Trophoblast cell (in vitro differentiated cells and primary cell): ENCODE results near the gene NFX1.
"Not testable (repeated sequence)": the region's sequence is repeated elsewhere in the genome, so short reads cannot be mapped to it uniquely, and the experiment has no call there.

Experiments
- DNase-seq, 2 donors: peaks; one replicate each; pipeline ENCODE4 v3.0.0-alpha.2; 2016
- H2AFZ ChIP-seq: 2 replicates; pipeline ENCODE4 v1.6.1; 2013; ENCODE audit warnings: low read length, moderate library complexity, mild to moderate bottlenecking; ENCODE audit not compliant: insufficient read depth, poor library complexity
- H2AK5ac ChIP-seq: 2 replicates; pipeline ENCODE4 v1.6.1; 2013; ENCODE audit warnings: mild to moderate bottlenecking, low read length
- H2BK120ac ChIP-seq: 2 replicates; pipeline ENCODE4 v1.6.1; 2013; ENCODE audit warnings: low read length, mild to moderate bottlenecking, moderate library complexity; ENCODE audit not compliant: insufficient read depth, poor library complexity
- H2BK12ac ChIP-seq: 2 replicates; pipeline ENCODE4 v1.6.1; 2013; ENCODE audit warnings: mild to moderate bottlenecking, low read length, moderate library complexity
- H2BK5ac ChIP-seq: 2 replicates; pipeline ENCODE4 v1.6.1; 2013; ENCODE audit warnings: low read length, low read depth, moderate library complexity, mild to moderate bottlenecking; ENCODE audit not compliant: poor library complexity
- H3K14ac ChIP-seq: 2 replicates; pipeline ENCODE4 v1.6.1; 2013; ENCODE audit warnings: mild to moderate bottlenecking, low read length
- H3K18ac ChIP-seq: 2 replicates; pipeline ENCODE4 v1.6.1; 2013; ENCODE audit warnings: mild to moderate bottlenecking, low read length
- H3K23ac ChIP-seq: 2 replicates; pipeline ENCODE4 v1.6.1; 2013; ENCODE audit warnings: low read length
- H3K27ac ChIP-seq: 2 replicates; pipeline ENCODE4 v1.5.1; 2013; ENCODE audit warnings: low read depth, mild to moderate bottlenecking, inconsistent platforms, low read length, moderate library complexity
- H3K27me3 ChIP-seq: 2 replicates; pipeline ENCODE4 v1.6.1; 2013; ENCODE audit warnings: inconsistent platforms, mild to moderate bottlenecking, low read length, moderate library complexity; ENCODE audit not compliant: insufficient read depth
- H3K36me3 ChIP-seq, 2 experiments: 1 replicate in 1 of 2; 2 replicates in 1 of 2; pipeline ENCODE4 v1.6.1; 2013; ENCODE audit warnings: low read length in 2 of 2, mild to moderate bottlenecking in 2 of 2, moderate library complexity in 1 of 2; ENCODE audit not compliant: insufficient read depth in 2 of 2, control insufficient read depth in 1 of 2
- H3K4ac ChIP-seq: 2 replicates; pipeline ENCODE4 v1.6.1; 2013; ENCODE audit warnings: low read depth, mild to moderate bottlenecking, low read length, moderate library complexity
- H3K4me1 ChIP-seq, 2 experiments: 1 replicate in 1 of 2; 2 replicates in 1 of 2; pipeline ENCODE4 v1.6.1; 2013; ENCODE audit warnings: low read length in 2 of 2, mild to moderate bottlenecking in 2 of 2, moderate library complexity in 1 of 2; ENCODE audit not compliant: insufficient read depth in 2 of 2, control insufficient read depth in 1 of 2
- H3K4me2 ChIP-seq: 2 replicates; pipeline ENCODE4 v1.6.1; 2013; ENCODE audit warnings: inconsistent platforms, mild to moderate bottlenecking, low read length, moderate library complexity
- H3K4me3 ChIP-seq: 2 replicates; pipeline ENCODE4 v1.5.1; 2013; ENCODE audit warnings: mild to moderate bottlenecking, low read depth, low read length, inconsistent platforms
- H3K79me1 ChIP-seq: one replicate; pipeline ENCODE4 v1.6.1; 2013; ENCODE audit warnings: low read length
- H3K79me2 ChIP-seq: 2 replicates; pipeline ENCODE4 v1.6.1; 2013; ENCODE audit warnings: low read length, mild to moderate bottlenecking; ENCODE audit not compliant: control insufficient read depth, insufficient read depth, poor library complexity
- H3K9ac ChIP-seq: 2 replicates; pipeline ENCODE4 v1.6.1; 2013; ENCODE audit warnings: mild to moderate bottlenecking, low read length
- H3K9me3 ChIP-seq: 2 replicates; pipeline ENCODE4 v1.6.1; 2013; ENCODE audit warnings: low read depth, mild to moderate bottlenecking, control low read depth, inconsistent platforms, low read length; ENCODE audit not compliant: insufficient read depth
- H4K12ac ChIP-seq: 2 replicates; pipeline ENCODE4 v1.6.1; 2013; ENCODE audit warnings: low read depth, mild to moderate bottlenecking, low read length, moderate library complexity
- H4K8ac ChIP-seq: 2 replicates; pipeline ENCODE4 v1.6.1; 2013; ENCODE audit warnings: low read depth, mild to moderate bottlenecking, low read length, moderate library complexity
- H4K91ac ChIP-seq: one replicate; pipeline ENCODE4 v1.6.1; 2013; ENCODE audit warnings: low read depth, mild to moderate bottlenecking, low read length, moderate library complexity
- WGBS: extraction: QIAGEN DNeasy Blood & Tissue Kit; methylation state at CpG from one replicate; pipeline ENCODE4 v1.1.7; 2013; ENCODE audit warnings: missing lambda C conversion rate; ENCODE audit not compliant: insufficient read length, insufficient coverage; ENCODE audit errors: extremely low coverage; 5-methylcytosine and 5-hydroxymethylcytosine counted together

NFX1 gene

DNA sequence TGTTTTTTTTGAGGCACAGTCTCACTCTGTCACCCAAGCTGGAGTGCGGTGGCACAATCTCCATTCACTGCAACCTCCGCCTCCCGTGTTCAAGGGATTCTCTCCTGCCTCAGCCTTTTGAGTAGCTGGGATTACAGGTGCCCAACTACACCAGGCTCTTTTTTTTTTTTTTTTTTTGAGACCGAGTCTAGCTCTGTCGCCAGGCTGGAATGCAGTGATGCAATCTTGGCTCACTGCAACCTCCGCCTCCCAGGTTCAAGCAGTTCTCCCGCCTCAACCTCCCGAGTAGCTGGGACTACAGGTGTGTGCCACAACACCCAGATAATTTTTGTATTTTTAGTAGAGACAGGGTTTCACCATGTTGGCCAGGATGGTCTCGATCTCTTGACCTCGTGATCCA, 92.1 kb downstream of the NFX1 start:
- H3K4me3 ChIP-seq, H2AK5ac ChIP-seq, H3K79me2 ChIP-seq, H3K36me3 ChIP-seq, H4K12ac ChIP-seq, H2BK5ac ChIP-seq, H3K9me3 ChIP-seq, H3K4me2 ChIP-seq, H3K27ac ChIP-seq, H3K9ac ChIP-seq, H3K4me1 ChIP-seq, H4K8ac ChIP-seq, H3K14ac ChIP-seq, H3K18ac ChIP-seq, H3K23ac ChIP-seq, H3K79me1 ChIP-seq, H4K91ac ChIP-seq, H2BK120ac ChIP-seq, H3K27me3 ChIP-seq, H2BK12ac ChIP-seq, H2AFZ ChIP-seq, H3K4ac ChIP-seq: not testable (repeated sequence)
- WGBS: no CpG with 5 or more reads among the region's 10 CpGs
- DNase-seq: peak; percentile 40 to 62

DNA sequence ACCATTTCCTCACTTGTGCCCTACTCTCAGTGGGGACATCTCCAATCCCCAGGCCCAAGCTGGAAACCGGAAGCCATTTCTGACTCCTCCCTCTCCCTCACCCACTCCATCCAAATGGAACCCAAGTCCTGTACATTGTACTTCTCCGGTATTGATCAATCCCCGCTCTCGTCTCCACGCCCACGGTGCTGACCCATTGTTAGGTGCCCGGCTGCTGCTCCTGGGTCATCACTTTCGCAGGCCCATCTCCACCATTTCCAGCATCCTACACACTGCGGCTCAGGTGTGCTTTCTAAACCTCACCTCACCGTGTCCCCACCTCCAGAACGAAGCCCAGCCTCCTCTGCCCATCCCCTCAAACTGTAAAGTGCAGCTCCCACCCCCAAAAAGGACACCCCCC, 93.1 kb downstream of the NFX1 start:
- H2BK120ac ChIP-seq, H3K4me3 ChIP-seq, H4K8ac ChIP-seq, H3K27me3 ChIP-seq, H3K4me2 ChIP-seq, H3K18ac ChIP-seq, H2AFZ ChIP-seq, H3K23ac ChIP-seq, H2BK5ac ChIP-seq, H3K79me2 ChIP-seq, H4K91ac ChIP-seq, H3K79me1 ChIP-seq, H2BK12ac ChIP-seq, H3K9ac ChIP-seq, H3K36me3 ChIP-seq, H3K4ac ChIP-seq, H3K9me3 ChIP-seq, H3K4me1 ChIP-seq, H2AK5ac ChIP-seq, H3K27ac ChIP-seq, H4K12ac ChIP-seq, H3K14ac ChIP-seq, DNase-seq: not testable (repeated sequence)
- WGBS: no CpG with 5 or more reads among the region's 11 CpGs

DNA sequence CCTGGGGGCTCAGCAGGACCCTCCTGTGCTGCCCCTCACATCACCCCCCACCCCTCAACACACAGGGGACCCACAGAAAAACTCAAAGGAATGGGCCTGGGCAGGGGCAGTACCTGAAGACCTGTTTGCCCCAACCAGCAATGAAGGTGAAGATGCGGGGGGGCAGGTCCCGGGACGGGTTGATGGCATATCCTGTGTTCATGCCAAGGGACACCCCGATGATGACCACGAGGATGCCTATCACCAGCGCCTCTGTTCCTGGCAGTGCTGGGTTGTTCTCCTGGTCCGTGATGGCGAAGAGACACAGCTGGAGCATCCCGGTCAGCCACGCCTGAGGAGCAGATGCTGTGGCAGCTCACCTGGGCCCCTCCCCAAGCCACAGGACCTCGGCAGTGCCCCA, 95.2 kb downstream of the NFX1 start:
- DNase-seq, H4K12ac ChIP-seq: not testable (repeated sequence)

DNA sequence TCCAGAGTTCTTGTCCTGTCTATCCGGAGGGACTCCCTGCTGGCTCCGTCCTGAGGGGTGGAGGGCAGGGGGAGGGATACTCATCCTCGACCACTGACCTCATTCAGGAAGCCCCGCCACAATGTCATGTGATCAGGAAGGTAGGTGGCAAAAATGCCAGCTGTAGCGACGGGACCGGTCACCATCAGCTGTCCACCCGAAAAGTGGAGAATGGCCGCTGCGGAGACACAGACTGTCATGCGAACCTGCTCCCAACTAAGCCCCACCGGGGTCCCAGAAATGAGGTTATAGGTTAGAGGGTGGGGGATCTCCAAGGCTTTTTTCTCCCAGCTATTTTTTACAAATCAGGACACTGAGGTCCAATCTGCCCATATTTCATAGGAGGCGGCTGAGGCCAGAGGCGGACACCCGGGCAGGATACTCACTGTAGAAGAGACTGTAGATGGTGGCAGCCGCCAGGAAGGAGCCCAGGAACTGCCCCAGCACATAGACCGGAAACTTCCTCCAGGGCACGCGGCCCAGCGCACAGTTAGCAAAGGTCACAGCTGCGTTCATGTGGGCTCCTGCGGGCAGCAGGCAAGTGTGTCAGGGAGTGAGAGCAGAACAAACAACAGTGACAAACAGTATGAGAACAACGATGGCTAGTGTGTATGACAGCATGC, 95.8 kb downstream of the NFX1 start:
- not testable (repeated sequence) for H3K36me3 ChIP-seq, H3K79me1 ChIP-seq, H3K9me3 ChIP-seq, H3K27me3 ChIP-seq, H3K18ac ChIP-seq, H4K91ac ChIP-seq, H2AFZ ChIP-seq, H2BK120ac ChIP-seq, H2BK5ac ChIP-seq, H3K9ac ChIP-seq, H2BK12ac ChIP-seq, H3K23ac ChIP-seq, H3K4me2 ChIP-seq, H2AK5ac ChIP-seq, H3K14ac ChIP-seq, H3K79me2 ChIP-seq, H4K12ac ChIP-seq, H3K4ac ChIP-seq, H3K27ac ChIP-seq, H3K4me3 ChIP-seq, H3K4me1 ChIP-seq, H4K8ac ChIP-seq
- no CpG with 5 or more reads among the region's 23 CpGs for whole genome bisulfite sequencing
- peak; percentile 87 for DNase-seq

More for the DNA sequence above, 95.2 kb downstream of the NFX1 start:
- H3K4ac ChIP-seq, H3K36me3 ChIP-seq, H2AFZ ChIP-seq, H3K9me3 ChIP-seq, H3K9ac ChIP-seq, H3K4me2 ChIP-seq, H4K8ac ChIP-seq, H3K14ac ChIP-seq, H3K4me1 ChIP-seq, H2BK120ac ChIP-seq, H2BK12ac ChIP-seq, H3K4me3 ChIP-seq, H3K27ac ChIP-seq, H2BK5ac ChIP-seq, H3K23ac ChIP-seq, H3K79me1 ChIP-seq, H2AK5ac ChIP-seq, H3K18ac ChIP-seq, H3K27me3 ChIP-seq, H3K79me2 ChIP-seq, H4K91ac ChIP-seq: not testable (repeated sequence)
- no CpG with 5 or more reads among the region's 11 CpGs for WGBS
